Embryonic facial prominence (tissue), 1 donor: Measurements from ENCODE around the gene TBL1XR1.

ENCODE experiments used
- DNase-seq: peaks from one replicate; pipeline ENCODE4 v3.0.0-alpha.2; 2016; ENCODE audit errors: extremely low spot score

The TBL1XR1 gene

DNA sequence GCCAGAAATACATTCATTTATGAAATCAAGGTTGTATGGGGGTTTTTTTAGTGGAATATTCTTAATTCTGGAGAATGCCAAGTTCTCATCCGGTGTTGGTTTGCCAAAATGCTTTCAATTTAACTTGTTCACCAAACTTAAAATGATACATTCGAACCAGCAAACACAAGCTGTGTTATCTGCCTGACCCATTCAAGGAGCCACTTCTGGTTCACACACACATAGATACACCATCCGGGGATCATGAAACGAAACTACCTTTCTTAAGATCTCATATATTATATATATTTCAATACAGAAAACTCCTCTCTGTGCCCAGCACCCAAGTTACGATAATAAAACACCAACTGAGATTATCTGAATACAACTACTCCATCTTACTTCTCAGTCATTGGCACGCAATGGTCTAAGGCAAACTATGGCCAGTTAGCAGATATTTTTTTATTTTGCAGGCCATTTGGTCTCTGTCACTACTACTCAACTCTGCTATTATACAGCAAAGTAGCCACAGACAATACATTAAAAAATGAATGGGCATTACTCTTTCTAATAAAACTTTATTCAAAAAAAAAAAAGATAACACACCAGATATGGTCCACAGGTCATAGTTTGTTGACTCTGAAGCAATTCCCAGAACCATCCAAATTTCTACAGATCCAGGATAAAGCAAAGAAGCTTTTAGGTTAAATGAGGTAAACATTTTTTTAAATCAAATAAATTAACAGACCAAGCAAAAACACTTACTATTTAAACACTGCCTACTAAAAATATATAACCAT lies 89.6 kb downstream of the TBL1XR1 start:
- no peak for DNase-seq

- DNase-seq, result no peak
Observed at GRCh38 chr3:177106594-177106993, 90.7 kb downstream of the TBL1XR1 start.

GRCh38 chr3:177106184-177106583 lies 91.1 kb downstream of the TBL1XR1 start:
- DNase-seq, result no peak

DNA sequence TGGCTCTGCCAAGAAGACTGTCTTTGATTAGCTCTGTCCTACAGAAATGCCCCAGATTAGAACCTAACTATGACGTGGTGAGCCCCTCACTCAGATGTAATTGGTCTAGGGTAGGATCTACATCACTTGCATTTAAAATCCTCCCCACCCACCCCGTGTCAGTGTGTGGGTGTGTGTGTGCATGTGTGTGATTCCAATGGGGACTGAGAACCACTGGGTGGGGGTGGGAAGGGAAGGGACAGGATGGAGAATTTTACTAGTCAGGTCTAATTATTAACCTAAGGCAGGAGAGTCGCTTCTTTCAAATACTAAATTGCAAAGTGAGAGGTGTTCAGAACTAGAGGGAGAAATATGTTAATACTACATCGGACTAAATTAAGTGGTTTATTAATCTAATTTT lies 91.7 kb downstream of the TBL1XR1 start:
- DNase-seq, result no peak

DNA sequence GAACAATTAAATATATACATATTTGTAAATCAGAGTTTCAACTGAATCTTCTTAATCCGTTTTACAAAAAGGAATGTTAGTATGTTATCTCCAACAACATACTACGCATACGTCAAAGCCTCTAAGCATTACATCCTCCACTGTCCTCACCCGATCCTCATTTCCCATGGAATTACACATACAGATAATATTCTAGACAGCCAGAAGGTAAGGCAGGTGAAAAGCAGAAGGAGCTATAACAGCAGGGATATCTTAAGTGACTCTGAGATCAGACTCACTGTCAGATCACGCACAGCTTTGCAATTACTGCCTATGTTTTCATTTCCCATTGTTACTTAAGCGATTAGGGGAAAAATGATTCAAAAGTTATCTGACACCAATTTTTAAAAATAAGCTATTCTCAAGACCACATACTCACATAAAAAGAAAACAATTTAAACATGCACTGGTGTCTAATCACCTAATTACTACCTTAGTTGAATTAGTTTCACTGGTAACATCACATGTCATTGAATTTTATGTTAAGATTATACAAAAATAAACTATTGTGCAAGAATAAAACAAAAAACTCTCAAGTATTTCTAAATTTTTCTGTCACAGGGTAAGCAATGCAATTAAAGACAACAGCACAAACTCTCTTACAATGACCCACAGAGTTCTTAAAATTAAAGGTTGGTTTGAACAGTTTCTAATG lies 92.8 kb downstream of the TBL1XR1 start:
- DNase-seq, result no peak

DNA sequence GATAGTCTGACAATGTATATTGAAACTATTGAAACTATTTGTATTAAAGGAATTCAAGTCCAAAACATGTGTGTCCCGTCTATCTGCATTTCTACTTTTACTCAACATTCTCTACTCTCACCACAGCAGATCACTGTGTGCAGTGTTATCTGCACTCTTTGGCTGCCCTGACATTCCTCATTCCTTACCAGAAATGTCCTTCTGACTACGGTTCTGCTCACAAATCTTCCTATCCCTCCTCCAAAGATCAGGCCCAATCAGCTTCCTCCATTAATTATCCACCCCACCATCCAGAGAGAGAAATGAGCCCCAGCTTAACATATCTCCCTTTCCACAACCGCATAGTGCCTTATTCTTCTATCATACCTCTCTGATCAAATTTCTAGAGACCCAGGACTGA lies 94.7 kb downstream of the TBL1XR1 start:
- no peak for DNase-seq

- no peak for DNase-seq
Observed at GRCh38 chr3:177098551-177098950, 98.7 kb downstream of the TBL1XR1 start.

DNA sequence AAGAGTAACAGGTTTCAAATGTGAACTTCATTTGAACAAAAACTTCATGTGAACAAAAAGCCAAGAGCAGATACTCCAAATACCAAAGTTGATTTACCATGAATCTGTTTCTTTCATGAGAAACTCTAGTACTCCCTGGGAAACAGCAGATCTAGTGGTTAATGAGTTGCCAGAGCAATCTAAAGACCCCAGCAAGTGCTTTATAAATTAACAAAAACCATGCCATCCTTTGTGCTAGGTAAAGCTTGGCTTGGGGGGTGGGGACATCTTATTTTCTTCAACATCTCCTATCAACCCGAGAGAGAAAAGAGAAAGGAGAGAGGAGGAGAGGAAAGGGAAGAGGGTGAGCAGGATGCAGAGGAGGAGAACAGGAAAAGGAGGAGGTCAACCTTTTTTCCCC lies 100.7 kb downstream of the TBL1XR1 start:
- no peak for DNase-seq

DNA sequence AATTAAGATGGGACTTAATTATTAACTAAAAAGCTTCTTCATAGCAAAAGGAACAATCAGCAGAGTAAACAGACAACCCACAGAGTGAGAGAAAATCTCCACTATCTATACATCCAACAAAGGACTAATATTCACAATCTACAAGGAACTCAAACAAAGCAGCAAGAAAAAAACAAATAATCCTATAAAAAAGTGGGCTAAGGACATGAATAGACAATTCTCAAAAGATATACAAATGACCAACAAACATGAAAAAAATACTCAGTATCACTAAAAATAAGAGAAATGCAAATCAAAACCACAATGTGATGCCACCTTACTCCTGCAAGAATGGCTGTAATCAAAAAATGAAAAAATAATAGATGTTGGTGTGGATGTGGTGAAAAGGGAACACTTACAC lies 103.3 kb downstream of the TBL1XR1 start:
- no peak for DNase-seq

GRCh38 chr3:177089901-177090300 lies 107.4 kb downstream of the TBL1XR1 start:
- DNase-seq, result no peak

GRCh38 chr3:177089110-177089509 lies 108.2 kb downstream of the TBL1XR1 start:
- DNase-seq, result no peak

DNA sequence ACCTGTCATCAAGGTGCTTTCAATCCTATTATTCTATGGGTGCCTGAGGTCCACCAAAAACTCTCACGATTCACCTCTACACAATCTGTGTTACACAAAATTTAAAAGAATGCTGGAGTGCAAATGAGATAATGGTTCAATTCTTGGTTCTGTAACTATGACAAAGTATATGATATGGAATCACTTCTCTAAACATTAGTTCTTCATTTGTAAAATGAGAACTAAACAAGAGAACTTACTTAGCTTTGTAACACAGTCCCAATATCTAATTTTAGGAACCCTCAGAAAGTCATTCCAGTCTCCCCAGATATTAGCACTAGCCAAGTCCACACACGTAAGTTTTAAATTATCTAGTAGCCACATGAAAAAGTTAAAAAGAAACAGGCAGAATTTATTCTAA lies 111.5 kb downstream of the TBL1XR1 start:
- DNase-seq, result no peak

DNA sequence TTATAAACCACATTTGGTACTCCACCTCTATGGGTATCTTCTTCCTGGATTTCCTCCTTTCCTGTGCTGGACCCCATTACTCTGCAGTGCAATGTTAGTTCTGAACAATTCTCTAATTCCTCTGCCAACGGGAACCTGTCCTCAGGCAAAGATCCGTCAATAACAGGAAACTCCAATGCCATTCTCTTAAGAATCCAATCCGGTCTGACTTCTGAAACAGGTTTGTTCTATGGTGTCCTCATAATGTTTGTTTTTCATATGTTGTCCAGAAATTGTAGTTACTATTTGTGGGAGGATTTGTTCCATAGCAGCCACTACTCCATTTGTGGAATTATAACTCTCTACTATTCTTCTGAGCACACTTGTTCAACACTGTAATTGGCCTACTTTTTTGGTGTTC lies 112.7 kb downstream of the TBL1XR1 start:
- no peak for DNase-seq

GRCh38 chr3:177080122-177080521 lies 117.2 kb downstream of the TBL1XR1 start:
- DNase-seq, result no peak

DNA sequence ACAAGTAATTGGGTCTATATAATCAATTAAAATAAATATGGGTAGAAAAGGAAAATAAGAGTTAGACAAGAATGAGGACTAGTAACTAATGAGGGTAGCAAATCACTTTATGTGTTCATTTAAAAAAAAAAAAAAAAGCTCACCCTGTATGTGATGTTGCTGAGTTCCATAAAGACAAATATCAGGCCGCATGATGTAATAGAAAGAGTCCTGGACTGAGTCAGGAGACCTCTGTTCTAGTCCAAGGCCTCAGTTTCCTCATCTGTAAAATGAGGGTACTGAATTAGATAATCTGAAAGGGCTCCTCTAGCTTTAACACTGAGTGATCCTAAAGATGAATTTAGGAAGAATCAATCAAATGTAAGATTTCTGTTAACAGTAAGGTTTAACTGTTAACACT lies 117.6 kb downstream of the TBL1XR1 start:
- no peak for DNase-seq

DNA sequence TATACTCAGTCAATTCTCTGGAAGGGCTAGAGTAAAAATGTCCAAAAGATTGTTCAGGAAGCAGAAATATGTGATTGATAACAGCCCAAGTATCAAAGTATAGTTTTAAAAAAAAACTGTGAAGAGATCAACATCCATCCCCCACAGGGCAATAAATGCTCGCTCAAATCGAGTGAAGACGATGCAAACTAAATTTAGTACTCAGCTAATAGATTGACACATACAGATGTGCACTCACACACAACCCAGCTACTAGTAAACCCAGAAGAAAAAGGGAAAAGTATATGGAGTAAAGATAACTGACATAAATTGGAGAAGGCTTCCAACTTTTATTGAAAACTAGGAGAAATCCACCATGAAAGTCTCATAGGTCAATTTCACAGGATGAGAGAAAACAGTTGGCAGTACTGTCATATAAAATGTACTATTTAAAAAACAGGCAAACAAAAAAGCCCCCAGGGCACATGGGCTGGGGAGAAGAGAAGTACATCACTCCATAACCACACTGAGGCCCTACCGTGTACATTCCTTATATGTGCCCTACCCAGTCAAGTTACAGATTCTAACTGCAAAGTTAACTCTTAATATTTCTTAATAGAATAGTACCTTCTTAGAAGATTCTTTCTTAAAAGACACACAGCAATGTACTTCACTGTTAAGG lies 125.7 kb downstream of the TBL1XR1 start:
- DNase-seq, result no peak

DNA sequence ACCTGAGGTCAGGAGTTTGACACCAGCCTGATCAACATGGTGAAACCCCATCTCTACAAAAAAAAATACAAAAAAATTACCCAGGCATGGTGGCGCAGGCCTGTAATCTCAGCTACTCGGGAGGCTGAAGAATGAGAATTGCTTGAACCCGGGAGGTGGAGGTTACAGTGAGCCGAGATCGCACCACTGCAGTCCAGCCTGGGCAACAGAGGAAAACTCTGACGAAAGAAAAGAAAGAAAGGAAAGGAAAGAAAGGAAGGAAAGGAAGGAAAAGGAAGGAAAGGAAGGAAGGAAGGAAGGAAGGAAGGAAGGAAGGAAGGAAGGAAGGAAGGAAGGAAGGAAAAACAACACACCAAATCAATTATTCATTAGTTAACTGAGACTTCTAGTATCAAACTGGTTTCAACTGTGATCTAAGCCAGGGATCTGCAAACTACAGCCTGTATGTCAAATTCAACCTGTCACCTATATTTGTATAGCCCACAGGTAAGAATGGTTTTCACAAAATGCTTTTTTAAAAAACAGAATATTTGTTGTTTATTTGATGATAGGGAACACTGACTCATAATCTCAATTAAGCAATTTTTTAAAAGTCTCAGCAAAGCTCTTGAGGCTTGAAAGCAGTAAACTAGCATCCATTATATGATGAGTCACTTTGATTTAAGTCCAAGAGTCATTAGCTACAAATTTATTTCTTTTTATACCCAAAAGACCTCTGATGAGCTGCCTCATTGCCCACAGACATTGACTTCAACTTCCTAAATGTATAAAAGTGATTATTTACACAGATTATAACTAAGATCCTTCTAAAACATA lies 127.6 kb downstream of the TBL1XR1 start:
- DNase-seq, result no peak

GRCh38 chr3:177068967-177069366 lies 128.3 kb downstream of the TBL1XR1 start:
- no peak for DNase-seq

DNA sequence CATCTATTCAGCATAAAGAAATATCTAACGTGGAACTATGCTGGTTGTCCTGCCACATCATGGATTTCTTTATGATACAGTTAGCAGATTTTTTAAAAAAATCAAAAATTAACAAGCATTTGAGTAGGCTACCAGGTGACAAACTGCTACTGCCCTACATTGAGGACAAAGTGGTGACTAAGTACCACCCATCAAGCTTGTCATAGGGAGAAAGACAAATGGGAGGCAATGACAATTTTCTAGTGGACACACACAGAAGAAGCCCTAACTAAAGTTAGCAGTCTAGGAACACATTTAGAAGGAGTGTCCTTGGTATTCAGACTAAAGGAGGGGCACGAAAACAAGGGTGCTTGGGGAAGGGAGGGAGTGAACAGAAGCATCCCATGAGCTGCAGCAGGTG lies 131.2 kb downstream of the TBL1XR1 start:
- DNase-seq, result no peak

DNA sequence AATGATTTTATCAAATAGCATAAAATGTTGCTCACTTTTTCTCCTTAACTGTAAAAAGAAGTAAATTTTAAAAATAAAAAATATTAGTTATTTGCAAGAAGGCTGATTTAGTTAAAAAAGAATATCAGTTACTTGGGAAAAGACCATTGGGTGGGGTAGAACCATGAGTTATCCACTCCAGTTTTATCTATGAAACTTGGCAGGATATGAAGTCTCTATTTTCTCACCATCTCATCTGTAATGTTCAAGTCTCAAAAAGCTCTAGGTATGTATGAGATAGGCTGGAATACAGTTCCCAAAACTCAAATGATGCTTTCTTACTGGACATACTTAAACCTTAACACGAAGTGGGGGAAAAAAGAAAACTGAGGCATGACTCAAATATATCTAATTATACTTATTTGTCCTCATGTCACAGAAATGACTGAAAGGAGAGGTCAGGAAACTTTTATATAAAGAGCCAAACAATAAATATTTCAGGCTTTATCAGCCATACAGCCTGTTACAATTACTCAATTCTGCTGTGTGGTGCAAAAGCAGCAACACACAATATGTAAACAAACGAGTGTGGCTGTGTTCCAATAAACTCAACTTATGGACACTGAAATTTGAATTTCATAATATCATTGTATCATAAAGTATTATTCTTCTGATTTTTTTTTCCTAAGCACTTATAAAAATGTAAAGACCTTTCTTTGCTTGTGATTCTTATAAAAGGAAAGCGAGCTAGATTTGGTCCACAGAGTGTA lies 131.8 kb downstream of the TBL1XR1 start:
- no peak for DNase-seq

GRCh38 chr3:177062052-177062732 lies 135.1 kb downstream of the TBL1XR1 start:
- DNase-seq, result no peak
